WTC11 (cell line): ENCODE results near the gene NEDD9.

Source experiments
- CREM ChIP-seq: sonication (generic); formaldehyde crosslinking; IDR thresholded peaks from 2 replicates; pipeline ENCODE4 v1.8.1; 2022; ENCODE audit warnings: mild to moderate bottlenecking, missing genetic modification reagents, moderate library complexity
- ESRRA ChIP-seq: sonication (generic); formaldehyde crosslinking; IDR thresholded peaks from 2 replicates; pipeline ENCODE4 v1.8.1; 2022; ENCODE audit warnings: mild to moderate bottlenecking, missing genetic modification reagents, borderline replicate concordance
- ZNF121 ChIP-seq: sonication (generic); formaldehyde crosslinking; IDR thresholded peaks from 2 replicates; pipeline ENCODE4 v1.8.0; 2023; ENCODE audit warnings: missing genetic modification reagents
- ZNF232 ChIP-seq: sonication (generic); formaldehyde crosslinking; IDR thresholded peaks from 2 replicates; pipeline ENCODE4 v1.8.0; 2022; ENCODE audit warnings: mild to moderate bottlenecking, missing genetic modification reagents
- TF ChIP-seq, protein P1 (sequence below): fragments of 200-600 bp; IDR thresholded peaks from 2 replicates; pipeline ENCODE4 v1.8.0; 2022; ENCODE audit warnings: antibody characterized with exemption
- TF ChIP-seq, protein P2 (sequence below): sonication (generic); formaldehyde crosslinking; IDR thresholded peaks from 2 replicates; pipeline ENCODE4 v1.8.1; 2023; ENCODE audit warnings: mild to moderate bottlenecking, missing genetic modification reagents
- TF ChIP-seq, protein P3 (sequence below): sonication (generic); formaldehyde crosslinking; IDR thresholded peaks from 2 replicates; pipeline ENCODE4 v1.8.1; 2023; ENCODE audit warnings: mild to moderate bottlenecking, missing genetic modification reagents, borderline replicate concordance
- TF ChIP-seq, protein P4 (sequence below): sonication (generic); formaldehyde crosslinking; IDR thresholded peaks from 2 replicates; pipeline ENCODE4 v1.8.0; 2023; ENCODE audit warnings: mild to moderate bottlenecking, missing genetic modification reagents
- TF ChIP-seq, protein P5 (sequence below): sonication (generic); formaldehyde crosslinking; conservative IDR thresholded peaks from 2 replicates; pipeline ENCODE4 v1.8.1; 2022; ENCODE audit warnings: mild to moderate bottlenecking, missing genetic modification reagents
- TF ChIP-seq, protein P6 (sequence below): fragments of 250-450 bp; sonication (Bioruptor Pico); IDR thresholded peaks from 2 replicates; pipeline ENCODE4 v1.9.0; 2021; ENCODE audit warnings: moderate library complexity, mild to moderate bottlenecking, inconsistent platforms, borderline replicate concordance
- TF ChIP-seq, protein P7 (sequence below): sonication (generic); formaldehyde crosslinking; IDR thresholded peaks from 2 replicates; pipeline ENCODE4 v1.8.1; 2022; ENCODE audit warnings: missing genetic modification reagents, borderline replicate concordance
- TF ChIP-seq, protein P8 (sequence below): sonication (generic); formaldehyde crosslinking; IDR thresholded peaks from 2 replicates; pipeline ENCODE4 v1.8.1; 2023; ENCODE audit warnings: mild to moderate bottlenecking, missing genetic modification reagents, moderate library complexity

DNA sequence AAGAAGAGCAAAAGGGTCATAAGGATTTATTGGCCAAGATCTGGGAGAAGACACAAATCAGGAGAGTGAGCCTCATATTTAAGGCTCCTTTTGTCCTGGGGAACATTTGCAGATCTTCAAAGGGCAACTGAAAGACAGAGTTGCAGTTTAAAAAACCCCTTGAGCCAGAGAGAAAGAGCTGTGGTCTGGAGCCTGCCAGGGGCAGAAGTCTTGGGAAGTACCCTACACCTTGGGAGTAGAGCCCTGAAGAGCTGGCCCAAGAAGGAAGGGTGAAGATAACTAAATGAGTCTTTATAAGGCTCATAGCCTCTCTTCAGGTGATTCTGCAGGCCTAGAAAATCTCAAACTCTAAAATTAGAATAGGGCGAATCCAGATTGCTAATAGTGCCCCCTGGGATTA, 81.0 kb downstream of the NEDD9 start:
- TF ChIP-seq, protein P1, sequence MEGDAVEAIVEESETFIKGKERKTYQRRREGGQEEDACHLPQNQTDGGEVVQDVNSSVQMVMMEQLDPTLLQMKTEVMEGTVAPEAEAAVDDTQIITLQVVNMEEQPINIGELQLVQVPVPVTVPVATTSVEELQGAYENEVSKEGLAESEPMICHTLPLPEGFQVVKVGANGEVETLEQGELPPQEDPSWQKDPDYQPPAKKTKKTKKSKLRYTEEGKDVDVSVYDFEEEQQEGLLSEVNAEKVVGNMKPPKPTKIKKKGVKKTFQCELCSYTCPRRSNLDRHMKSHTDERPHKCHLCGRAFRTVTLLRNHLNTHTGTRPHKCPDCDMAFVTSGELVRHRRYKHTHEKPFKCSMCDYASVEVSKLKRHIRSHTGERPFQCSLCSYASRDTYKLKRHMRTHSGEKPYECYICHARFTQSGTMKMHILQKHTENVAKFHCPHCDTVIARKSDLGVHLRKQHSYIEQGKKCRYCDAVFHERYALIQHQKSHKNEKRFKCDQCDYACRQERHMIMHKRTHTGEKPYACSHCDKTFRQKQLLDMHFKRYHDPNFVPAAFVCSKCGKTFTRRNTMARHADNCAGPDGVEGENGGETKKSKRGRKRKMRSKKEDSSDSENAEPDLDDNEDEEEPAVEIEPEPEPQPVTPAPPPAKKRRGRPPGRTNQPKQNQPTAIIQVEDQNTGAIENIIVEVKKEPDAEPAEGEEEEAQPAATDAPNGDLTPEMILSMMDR: no peak
- TF ChIP-seq, protein P2, sequence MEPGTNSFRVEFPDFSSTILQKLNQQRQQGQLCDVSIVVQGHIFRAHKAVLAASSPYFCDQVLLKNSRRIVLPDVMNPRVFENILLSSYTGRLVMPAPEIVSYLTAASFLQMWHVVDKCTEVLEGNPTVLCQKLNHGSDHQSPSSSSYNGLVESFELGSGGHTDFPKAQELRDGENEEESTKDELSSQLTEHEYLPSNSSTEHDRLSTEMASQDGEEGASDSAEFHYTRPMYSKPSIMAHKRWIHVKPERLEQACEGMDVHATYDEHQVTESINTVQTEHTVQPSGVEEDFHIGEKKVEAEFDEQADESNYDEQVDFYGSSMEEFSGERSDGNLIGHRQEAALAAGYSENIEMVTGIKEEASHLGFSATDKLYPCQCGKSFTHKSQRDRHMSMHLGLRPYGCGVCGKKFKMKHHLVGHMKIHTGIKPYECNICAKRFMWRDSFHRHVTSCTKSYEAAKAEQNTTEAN (CRISPR knock-in tag): no peak
- TF ChIP-seq, protein P3, sequence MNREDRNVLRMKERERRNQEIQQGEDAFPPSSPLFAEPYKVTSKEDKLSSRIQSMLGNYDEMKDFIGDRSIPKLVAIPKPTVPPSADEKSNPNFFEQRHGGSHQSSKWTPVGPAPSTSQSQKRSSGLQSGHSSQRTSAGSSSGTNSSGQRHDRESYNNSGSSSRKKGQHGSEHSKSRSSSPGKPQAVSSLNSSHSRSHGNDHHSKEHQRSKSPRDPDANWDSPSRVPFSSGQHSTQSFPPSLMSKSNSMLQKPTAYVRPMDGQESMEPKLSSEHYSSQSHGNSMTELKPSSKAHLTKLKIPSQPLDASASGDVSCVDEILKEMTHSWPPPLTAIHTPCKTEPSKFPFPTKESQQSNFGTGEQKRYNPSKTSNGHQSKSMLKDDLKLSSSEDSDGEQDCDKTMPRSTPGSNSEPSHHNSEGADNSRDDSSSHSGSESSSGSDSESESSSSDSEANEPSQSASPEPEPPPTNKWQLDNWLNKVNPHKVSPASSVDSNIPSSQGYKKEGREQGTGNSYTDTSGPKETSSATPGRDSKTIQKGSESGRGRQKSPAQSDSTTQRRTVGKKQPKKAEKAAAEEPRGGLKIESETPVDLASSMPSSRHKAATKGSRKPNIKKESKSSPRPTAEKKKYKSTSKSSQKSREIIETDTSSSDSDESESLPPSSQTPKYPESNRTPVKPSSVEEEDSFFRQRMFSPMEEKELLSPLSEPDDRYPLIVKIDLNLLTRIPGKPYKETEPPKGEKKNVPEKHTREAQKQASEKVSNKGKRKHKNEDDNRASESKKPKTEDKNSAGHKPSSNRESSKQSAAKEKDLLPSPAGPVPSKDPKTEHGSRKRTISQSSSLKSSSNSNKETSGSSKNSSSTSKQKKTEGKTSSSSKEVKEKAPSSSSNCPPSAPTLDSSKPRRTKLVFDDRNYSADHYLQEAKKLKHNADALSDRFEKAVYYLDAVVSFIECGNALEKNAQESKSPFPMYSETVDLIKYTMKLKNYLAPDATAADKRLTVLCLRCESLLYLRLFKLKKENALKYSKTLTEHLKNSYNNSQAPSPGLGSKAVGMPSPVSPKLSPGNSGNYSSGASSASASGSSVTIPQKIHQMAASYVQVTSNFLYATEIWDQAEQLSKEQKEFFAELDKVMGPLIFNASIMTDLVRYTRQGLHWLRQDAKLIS (CRISPR knock-in tag): no peak
- TF ChIP-seq ESRRA (CRISPR knock-in tag) (no peak), ZNF121 (CRISPR knock-in tag) (no peak), ZNF232 (CRISPR knock-in tag) (no peak), CREM (no peak)
- TF ChIP-seq, protein P4, sequence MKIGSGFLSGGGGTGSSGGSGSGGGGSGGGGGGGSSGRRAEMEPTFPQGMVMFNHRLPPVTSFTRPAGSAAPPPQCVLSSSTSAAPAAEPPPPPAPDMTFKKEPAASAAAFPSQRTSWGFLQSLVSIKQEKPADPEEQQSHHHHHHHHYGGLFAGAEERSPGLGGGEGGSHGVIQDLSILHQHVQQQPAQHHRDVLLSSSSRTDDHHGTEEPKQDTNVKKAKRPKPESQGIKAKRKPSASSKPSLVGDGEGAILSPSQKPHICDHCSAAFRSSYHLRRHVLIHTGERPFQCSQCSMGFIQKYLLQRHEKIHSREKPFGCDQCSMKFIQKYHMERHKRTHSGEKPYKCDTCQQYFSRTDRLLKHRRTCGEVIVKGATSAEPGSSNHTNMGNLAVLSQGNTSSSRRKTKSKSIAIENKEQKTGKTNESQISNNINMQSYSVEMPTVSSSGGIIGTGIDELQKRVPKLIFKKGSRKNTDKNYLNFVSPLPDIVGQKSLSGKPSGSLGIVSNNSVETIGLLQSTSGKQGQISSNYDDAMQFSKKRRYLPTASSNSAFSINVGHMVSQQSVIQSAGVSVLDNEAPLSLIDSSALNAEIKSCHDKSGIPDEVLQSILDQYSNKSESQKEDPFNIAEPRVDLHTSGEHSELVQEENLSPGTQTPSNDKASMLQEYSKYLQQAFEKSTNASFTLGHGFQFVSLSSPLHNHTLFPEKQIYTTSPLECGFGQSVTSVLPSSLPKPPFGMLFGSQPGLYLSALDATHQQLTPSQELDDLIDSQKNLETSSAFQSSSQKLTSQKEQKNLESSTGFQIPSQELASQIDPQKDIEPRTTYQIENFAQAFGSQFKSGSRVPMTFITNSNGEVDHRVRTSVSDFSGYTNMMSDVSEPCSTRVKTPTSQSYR (CRISPR knock-in tag): no peak
- TF ChIP-seq, protein P5, sequence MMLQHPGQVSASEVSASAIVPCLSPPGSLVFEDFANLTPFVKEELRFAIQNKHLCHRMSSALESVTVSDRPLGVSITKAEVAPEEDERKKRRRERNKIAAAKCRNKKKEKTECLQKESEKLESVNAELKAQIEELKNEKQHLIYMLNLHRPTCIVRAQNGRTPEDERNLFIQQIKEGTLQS (CRISPR knock-in tag): no peak
- TF ChIP-seq, protein P6, sequence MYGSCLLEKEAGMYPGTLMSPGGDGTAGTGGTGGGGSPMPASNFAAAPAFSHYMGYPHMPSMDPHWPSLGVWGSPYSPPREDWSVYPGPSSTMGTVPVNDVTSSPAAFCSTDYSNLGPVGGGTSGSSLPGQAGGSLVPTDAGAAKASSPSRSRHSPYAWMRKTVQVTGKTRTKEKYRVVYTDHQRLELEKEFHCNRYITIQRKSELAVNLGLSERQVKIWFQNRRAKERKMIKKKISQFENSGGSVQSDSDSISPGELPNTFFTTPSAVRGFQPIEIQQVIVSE (CRISPR knock-in tag): no peak
- TF ChIP-seq, protein P7, sequence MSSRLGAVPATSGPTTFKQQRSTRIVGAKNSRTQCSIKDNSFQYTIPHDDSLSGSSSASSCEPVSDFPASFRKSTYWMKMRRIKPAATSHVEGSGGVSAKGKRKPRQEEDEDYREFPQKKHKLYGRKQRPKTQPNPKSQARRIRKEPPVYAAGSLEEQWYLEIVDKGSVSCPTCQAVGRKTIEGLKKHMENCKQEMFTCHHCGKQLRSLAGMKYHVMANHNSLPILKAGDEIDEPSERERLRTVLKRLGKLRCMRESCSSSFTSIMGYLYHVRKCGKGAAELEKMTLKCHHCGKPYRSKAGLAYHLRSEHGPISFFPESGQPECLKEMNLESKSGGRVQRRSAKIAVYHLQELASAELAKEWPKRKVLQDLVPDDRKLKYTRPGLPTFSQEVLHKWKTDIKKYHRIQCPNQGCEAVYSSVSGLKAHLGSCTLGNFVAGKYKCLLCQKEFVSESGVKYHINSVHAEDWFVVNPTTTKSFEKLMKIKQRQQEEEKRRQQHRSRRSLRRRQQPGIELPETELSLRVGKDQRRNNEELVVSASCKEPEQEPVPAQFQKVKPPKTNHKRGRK (CRISPR knock-in tag): no peak
- TF ChIP-seq, protein P8, sequence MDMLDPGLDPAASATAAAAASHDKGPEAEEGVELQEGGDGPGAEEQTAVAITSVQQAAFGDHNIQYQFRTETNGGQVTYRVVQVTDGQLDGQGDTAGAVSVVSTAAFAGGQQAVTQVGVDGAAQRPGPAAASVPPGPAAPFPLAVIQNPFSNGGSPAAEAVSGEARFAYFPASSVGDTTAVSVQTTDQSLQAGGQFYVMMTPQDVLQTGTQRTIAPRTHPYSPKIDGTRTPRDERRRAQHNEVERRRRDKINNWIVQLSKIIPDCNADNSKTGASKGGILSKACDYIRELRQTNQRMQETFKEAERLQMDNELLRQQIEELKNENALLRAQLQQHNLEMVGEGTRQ: no peak
